HG02763 (cell line): ENCODE results near the gene DLAT.
"Not testable (repeated sequence)": the region's sequence is repeated elsewhere in the genome, so short reads cannot be mapped to it uniquely, and the experiment has no call there.

Source experiments
- ATAC-seq: cut with Tn5 transposase; IDR thresholded peaks from one replicate; pipeline ENCODE4 v1.9.1; 2021; ENCODE audit warnings: mild to moderate bottlenecking, moderate library complexity; ENCODE audit not compliant: unreplicated experiment

Gene DLAT

GRCh38 chr11:112024773-112025678 lies at the start of gene DLAT:
Gene DLAT, plus strand, starts transcription at chr11:112025408. Its CDS starts 65 bp downstream, at chr11:112025473.
- peak; percentile 81 for ATAC-seq

- ATAC-seq = no peak
These were observed 49.0 kb upstream of the DLAT start for GRCh38 chr11:111976119-111976766.

GRCh38 chr11:111976767-111977145 lies 48.5 kb upstream of the DLAT start:
- ATAC-seq = no peak

- ATAC-seq = no peak
These were observed 47.8 kb upstream of the DLAT start for GRCh38 chr11:111977146-111978027.

- ATAC-seq = no peak
These were observed 47.0 kb upstream of the DLAT start for GRCh38 chr11:111978028-111978771.

- ATAC-seq = no peak
These were observed 45.1 kb upstream of the DLAT start for GRCh38 chr11:111980062-111980461.

GRCh38 chr11:111981270-111981669 lies 43.9 kb upstream of the DLAT start:
- ATAC-seq = no peak

GRCh38 chr11:111982019-111982464 lies 43.2 kb upstream of the DLAT start:
- no peak for ATAC-seq

GRCh38 chr11:111982541-111983186 lies 42.5 kb upstream of the DLAT start:
- ATAC-seq = no peak

- ATAC-seq = no peak
These were observed 41.8 kb upstream of the DLAT start for GRCh38 chr11:111983187-111983986.

- ATAC-seq = no peak
These were observed 38.6 kb upstream of the DLAT start for GRCh38 chr11:111986589-111986988.

- ATAC-seq = no peak
These were observed 34.8 kb upstream of the DLAT start for GRCh38 chr11:111990381-111990780.

GRCh38 chr11:111992206-111992855 lies 32.9 kb upstream of the DLAT start:
- ATAC-seq = no peak

GRCh38 chr11:111996129-111996528 lies 29.1 kb upstream of the DLAT start:
- no peak for ATAC-seq

GRCh38 chr11:111996669-111997068 lies 28.5 kb upstream of the DLAT start:
- not testable (repeated sequence) for ATAC-seq

- ATAC-seq = no peak
These were observed 26.1 kb upstream of the DLAT start for GRCh38 chr11:111999111-111999510.

GRCh38 chr11:112000703-112001102 lies 24.5 kb upstream of the DLAT start:
- no peak for ATAC-seq

- no peak for ATAC-seq
These were observed 22.6 kb upstream of the DLAT start for GRCh38 chr11:112002491-112003216.
